H1 (cell line): ENCODE results near the gene GUCY2F. TPM values are rescaled to one million over a fixed set of nuclear protein-coding genes. Genes with fewer than 3 reads are reported as not detected.
A peak's percentile ranks its signal among the peaks of the same experiment; 100 is the strongest.

Experiments used
- CTCF ChIA-PET: fragments of 300-600 bp; sonication (Branson Sonifier 250); formaldehyde crosslinking; loops from one replicate; lab custom pipeline; 2021; ENCODE audit not compliant: partially characterized antibody; lab: Charles Lee
- POLR2A ChIA-PET: fragments of 300-600 bp; sonication (Branson Sonifier 250); formaldehyde crosslinking; loops from one replicate; lab custom pipeline; 2021; ENCODE audit warnings: inconsistent platforms; ENCODE audit not compliant: partially characterized antibody; lab: Charles Lee
- DNase-seq, 2 experiments: peaks; one replicate each; pipeline versions ENCODE4 v3.0.0 to v3.0.0-alpha.2; 2010 to 2022; ENCODE audit warnings: low spot score in 2 of 2, low read depth in 1 of 2, mixed read lengths in 1 of 2
- FAIRE-seq: peaks from 2 replicates; lab custom pipeline; 2011; peaks lifted over from hg19 to GRCh38; lab: Jason Lieb, UNC
- H2AFZ ChIP-seq: 2 replicates; pipeline ENCODE4 v1.8.1; 2012; ENCODE audit warnings: low read length, inconsistent platforms
- H2AK5ac ChIP-seq: 2 replicates; pipeline ENCODE4 v1.6.1; 2013; ENCODE audit warnings: low read depth, low read length
- H2BK120ac ChIP-seq: replicated peaks from 2 replicates; pipeline ENCODE3; 2013; ENCODE audit warnings: low read depth, low read length, inconsistent platforms
- H2BK12ac ChIP-seq: 2 replicates; pipeline ENCODE4 v1.6.1; 2013; ENCODE audit warnings: low read depth, low read length
- H2BK15ac ChIP-seq: 2 replicates; pipeline ENCODE4 v1.6.1; 2013; ENCODE audit warnings: low read length
- H2BK20ac ChIP-seq: 2 replicates; pipeline ENCODE4 v1.6.1; 2013; ENCODE audit warnings: low read length
- H2BK5ac ChIP-seq: 2 replicates; pipeline ENCODE4 v1.6.1; 2013; ENCODE audit warnings: low read depth, low read length
- H3K14ac ChIP-seq: 2 replicates; pipeline ENCODE4 v1.6.1; 2013; ENCODE audit warnings: inconsistent platforms; ENCODE audit not compliant: insufficient read length
- H3K18ac ChIP-seq: 2 replicates; pipeline ENCODE4 v1.6.1; 2013; ENCODE audit warnings: low read length; ENCODE audit errors: extremely low read depth
- H3K23ac ChIP-seq: 2 replicates; pipeline ENCODE4 v1.6.1; 2013; ENCODE audit warnings: inconsistent platforms; ENCODE audit not compliant: insufficient read length
- H3K23me2 ChIP-seq: 2 replicates; pipeline ENCODE4 v1.6.1; 2013; ENCODE audit warnings: low read depth, low read length
- H3K27ac ChIP-seq: 2 replicates; pipeline ENCODE4 v1.6.1; 2011; ENCODE audit warnings: low read depth, low read length, inconsistent platforms
- H3K27me3 ChIP-seq, 4 experiments: replicated peaks in 1 of 4; 1 replicate in 1 of 4; 2 replicates in 3 of 4; pipeline versions ENCODE4 v1.6.1 to v1.8.1; 2011 to 2013; ENCODE audit warnings: low read length in 3 of 4, mild to moderate bottlenecking in 3 of 4, inconsistent platforms in 2 of 4, mixed read lengths in 2 of 4, moderate library complexity in 1 of 4; ENCODE audit not compliant: control insufficient read depth in 3 of 4, insufficient read depth in 3 of 4; ENCODE audit errors: extremely low read depth in 1 of 4
- H3K36me3 ChIP-seq, 4 experiments: 2 replicates each; pipeline versions ENCODE4 v1.6.1 to v1.8.1; 2011 to 2013; ENCODE audit warnings: mild to moderate bottlenecking in 4 of 4, low read length in 3 of 4, moderate library complexity in 2 of 4, control low read depth in 1 of 4, inconsistent platforms in 1 of 4; ENCODE audit not compliant: insufficient read depth in 4 of 4, control insufficient read depth in 2 of 4
- H3K4ac ChIP-seq: replicated peaks from 2 replicates; pipeline ENCODE3; 2013; ENCODE audit warnings: low read length, low read depth, mixed read lengths, inconsistent platforms; ENCODE audit not compliant: insufficient read length
- H3K4me1 ChIP-seq, 4 experiments: replicated peaks in 1 of 4; 1 replicate in 1 of 4; 2 replicates in 3 of 4; pipeline versions ENCODE4 v1.6.1 to v1.8.1; 2011 to 2013; ENCODE audit warnings: low read length in 3 of 4, inconsistent platforms in 2 of 4, mixed read lengths in 1 of 4; ENCODE audit not compliant: insufficient read depth in 4 of 4, control insufficient read depth in 3 of 4
- H3K4me2 ChIP-seq, 2 experiments: 2 replicates each; pipeline versions ENCODE4 v1.6.1 to v1.8.1; 2011 to 2013; ENCODE audit warnings: low read depth in 2 of 2, low read length in 2 of 2, control low read depth in 1 of 2, inconsistent platforms in 1 of 2, mild to moderate bottlenecking in 1 of 2; ENCODE audit not compliant: insufficient read depth in 1 of 2
- H3K4me3 ChIP-seq, 4 experiments: fragments of 200-600, 300-600 bp in 1 of 4; sonication (generic), shearing (Covaris generic), sonication (Bioruptor Twin) in 1 of 4; 2 replicates each; pipeline versions ENCODE4 v1.5.1 to v1.8.1; 2011 to 2016; ENCODE audit warnings: low read length in 4 of 4, low read depth in 3 of 4, control low read depth in 2 of 4, inconsistent platforms in 2 of 4, mild to moderate bottlenecking in 2 of 4, mixed read lengths in 1 of 4, moderate library complexity in 1 of 4; ENCODE audit not compliant: insufficient read depth in 2 of 4; ENCODE audit errors: extremely low read depth in 1 of 4
- H3K56ac ChIP-seq: replicated peaks from 2 replicates; pipeline ENCODE3; 2013; ENCODE audit warnings: low read depth, mild to moderate bottlenecking, mixed read lengths, low read length, inconsistent platforms; ENCODE audit not compliant: insufficient read length
- H3K79me1 ChIP-seq: 2 replicates; pipeline ENCODE4 v1.6.1; 2013; ENCODE audit warnings: low read depth, low read length, control low read depth
- H3K79me2 ChIP-seq, 2 experiments: 2 replicates each; pipeline versions ENCODE4 v1.6.1 to v1.8.1; 2012 to 2013; ENCODE audit warnings: low read length in 2 of 2, mild to moderate bottlenecking in 2 of 2, inconsistent platforms in 1 of 2; ENCODE audit not compliant: insufficient read depth in 2 of 2, control insufficient read depth in 1 of 2
- H3K9ac ChIP-seq, 4 experiments: replicated peaks in 1 of 4; 1 replicate in 1 of 4; 2 replicates in 3 of 4; pipeline versions ENCODE4 v1.6.1 to v1.8.1; 2011 to 2013; ENCODE audit warnings: low read depth in 3 of 4, low read length in 3 of 4, control low read depth in 2 of 4, mild to moderate bottlenecking in 2 of 4, moderate library complexity in 2 of 4, inconsistent platforms in 1 of 4; ENCODE audit errors: extremely low read depth in 1 of 4
- H3K9me3 ChIP-seq, 2 experiments: 2 replicates each; pipeline versions ENCODE4 v1.6.1 to v1.8.1; 2012 to 2013; ENCODE audit warnings: mild to moderate bottlenecking in 2 of 2, moderate library complexity in 2 of 2, control low read depth in 1 of 2, inconsistent platforms in 1 of 2, low read depth in 1 of 2, low read length in 1 of 2, mixed read lengths in 1 of 2; ENCODE audit not compliant: insufficient read depth in 2 of 2
- H4K20me1 ChIP-seq, 2 experiments: replicated peaks in 1 of 2; 2 replicates each; pipeline versions ENCODE3 to v1.8.1; 2011 to 2013; ENCODE audit warnings: inconsistent platforms in 2 of 2, low read length in 2 of 2, mild to moderate bottlenecking in 1 of 2; ENCODE audit not compliant: insufficient read depth in 2 of 2, control insufficient read depth in 1 of 2
- H4K5ac ChIP-seq: 2 replicates; pipeline ENCODE4 v1.6.1; 2013; ENCODE audit warnings: low read length, low read depth, mixed read lengths, inconsistent platforms; ENCODE audit not compliant: insufficient read length
- H4K8ac ChIP-seq: 2 replicates; pipeline ENCODE4 v1.8.0; 2013; ENCODE audit warnings: mild to moderate bottlenecking, moderate library complexity, low read length, inconsistent platforms; ENCODE audit not compliant: insufficient read depth; ENCODE audit errors: extremely low read depth
- H4K91ac ChIP-seq: replicated peaks from 2 replicates; pipeline ENCODE3; 2013; ENCODE audit warnings: low read length, mixed read lengths, inconsistent platforms; ENCODE audit not compliant: insufficient read length
- BACH1 ChIP-seq: IDR thresholded peaks from 2 replicates; pipeline ENCODE4 v1.6.1; 2012; ENCODE audit warnings: low read length, improper control_type of control experiment
- CBX5 ChIP-seq: fragments of 300-800, 300-1000 bp; sonication (generic); IDR thresholded peaks from 2 replicates; pipeline ENCODE4 v1.7.1; 2016; ENCODE audit warnings: antibody characterized with exemption, low read length, low read depth
- FOSL1 ChIP-seq: IDR thresholded peaks from 2 replicates; pipeline ENCODE4 v1.6.1; 2011; ENCODE audit warnings: mild to moderate bottlenecking, low read depth, low read length, moderate library complexity; ENCODE audit not compliant: insufficient read depth
- NRF1 ChIP-seq: IDR thresholded peaks from 2 replicates; pipeline ENCODE4 v1.6.1; 2011; ENCODE audit warnings: mild to moderate bottlenecking, low read depth, low read length, improper control_type of control experiment
- SP4 ChIP-seq: IDR thresholded peaks from 2 replicates; pipeline ENCODE4 v1.6.1; 2012; ENCODE audit warnings: low read length, inconsistent platforms
- WGBS, 2 experiments: shearing (Covaris generic) in 1 of 2; methylation state at CpG; one replicate each; pipeline versions ENCODE4 v1.1.6 to v1.1.7; 2013 to 2015; ENCODE audit warnings: low lambda C conversion rate in 2 of 2, mixed read lengths in 2 of 2, inconsistent platforms in 1 of 2, low coverage in 1 of 2, missing lambda C conversion rate in 1 of 2; ENCODE audit not compliant: insufficient replicate concordance in 2 of 2, insufficient coverage in 1 of 2, insufficient read length in 1 of 2; ENCODE audit errors: extremely low coverage in 1 of 2, missing lambda C conversion rate in 1 of 2; 5-methylcytosine and 5-hydroxymethylcytosine counted together
- polyA plus RNA-seq, 7 experiments: library from polyadenylated mRNA; depleted of rRNA in 3 of 7; stranded (reverse) in 5 of 7; unstranded in 2 of 7; fragments of >200 nt in 5 of 7; fragments of 200-250 nt in 2 of 7; gene quantifications; 1 replicate in 5 of 7; 2 replicates in 1 of 7; 4 replicates in 1 of 7; pipeline versions ENCODE4 v1.2.1 to v1.2.3, GENCODE V29; 2011 to 2013; ENCODE audit warnings: missing spikeins in 2 of 7, mixed read lengths in 2 of 7
- total RNA-seq: library from RNA; stranded (reverse); fragmentation: NEBNext Ultra II Directional; extraction: Animal tissue kit (Norgen Biotek cat#: 25700); gene quantifications from 2 replicates; pipeline ENCODE4 v1.2.1, GENCODE V29; 2021

GUCY2F gene
- total and polyA plus RNA-seq, 2 of the 8 experiments (the other 6 are each of a cell fraction or from before 2014, with no cell fraction given), result 0.02 TPM; not detected in 1

GRCh38 chrX:109475174-109475891 is 6.6 kb downstream of the GUCY2F start:
- H2BK120ac ChIP-seq, result no peak overlapping the region
- H3K4ac ChIP-seq, result no peak overlapping the region
- H3K79me1 ChIP-seq, result no peaks in the 10 kb centered on the region
- H3K4me1 ChIP-seq, result peaks cover 0 to 10% (median 4%) of the 10 kb centered on the region in 4 experiments; a peak in 4 of 7 replicates
- no peak overlapping the region for H4K8ac ChIP-seq
- FAIRE-seq (peak; percentile 99), DNase-seq (peak in 1 of 2 experiments; percentile 54)
- peak overlapping the region in 1 of 4 experiments; percentile 42; a peak in 1 of 8 replicates for H3K4me3 ChIP-seq
- H3K79me2 ChIP-seq, result no peaks in the 10 kb centered on the region
- H3K27me3 ChIP-seq, result no peaks in the 10 kb centered on the region
- H2BK20ac ChIP-seq, result peak overlapping the region; percentile 43; the same call in 1 of the 2 replicates
- no peak overlapping the region for H2AK5ac ChIP-seq
- no peak overlapping the region; the same call in 1 of the 2 replicates for H3K18ac ChIP-seq
- H3K23ac ChIP-seq, result no peak overlapping the region
- no peak overlapping the region for H3K14ac ChIP-seq
- H3K56ac ChIP-seq, result no peak overlapping the region
- H3K4me2 ChIP-seq, result peak overlapping the region; percentile 1 to 53; a peak in 3 of 4 replicates
- H4K5ac ChIP-seq, result no peak overlapping the region
- CTCF ChIA-PET, result interaction anchor here (0.6 to 3.4 kb wide), 13 partner anchors 9 to 426 kb away, joined by 3 to 20 read pairs (median 5); no protein-coding TSS in a partner anchor
- H3K9ac ChIP-seq, result no peak overlapping the region
- no peaks in the 10 kb centered on the region for H3K36me3 ChIP-seq
- no peaks in the 10 kb centered on the region for H3K23me2 ChIP-seq
- 0 out of 2 replicates have a peak overlapping the region, but pooled peaks have one; percentile 35 for H2BK5ac ChIP-seq
- H4K91ac ChIP-seq, result no peak overlapping the region
- no peak overlapping the region for H3K27ac ChIP-seq
- peak overlapping the region; percentile 53; the same call in 1 of the 2 replicates for H2AFZ ChIP-seq
- H3K9me3 ChIP-seq, result no peaks in the 10 kb centered on the region
- WGBS, 2 experiments, result 11% methylated on average over 12 of the region's 23 CpGs; no CpG with 5 or more reads in 1 of the 2 experiments
- peak overlapping the region; percentile 90 for H2BK12ac ChIP-seq
- H4K20me1 ChIP-seq, result no peaks in the 10 kb centered on the region
- POLR2A ChIA-PET, result no interaction called here
- H2BK15ac ChIP-seq, result no peak overlapping the region
- TF ChIP-seq FOSL1, result no peak
- TF ChIP-seq BACH1, result no peak
- no peak for TF ChIP-seq NRF1
- TF ChIP-seq SP4, result no peak
- TF ChIP-seq CBX5, result no peak
